CD14-positive monocyte (primary cell): Measurements from ENCODE around the gene SLC35F3. TPM values are rescaled to one million over a fixed set of nuclear protein-coding genes. Genes with fewer than 3 reads are reported as not detected.
A peak's percentile ranks its signal among the peaks of the same experiment; 100 is the strongest.

Source experiments
- DNase-seq, 3 donors: peaks; one replicate each; pipeline ENCODE4 v3.0.0-alpha.2; 2011 to 2022
- H2AFZ ChIP-seq: 2 replicates; pipeline ENCODE4 v1.6.0; 2012; ENCODE audit warnings: mild to moderate bottlenecking, low read depth, low read length, inconsistent platforms; ENCODE audit not compliant: insufficient read depth, poor library complexity, severe bottlenecking
- H3K27ac ChIP-seq, 2 donors: 1 replicate in 1 of 2; 2 replicates in 1 of 2; pipeline ENCODE4 v1.5.1; 2012 to 2013; ENCODE audit warnings: low read length in 2 of 2, control low read depth in 1 of 2, inconsistent platforms in 1 of 2, low read depth in 1 of 2, mild to moderate bottlenecking in 1 of 2
- H3K27me3 ChIP-seq, 2 donors: one replicate each; pipeline versions ENCODE4 v1.6.0 to v1.6.1; 2011 to 2013; ENCODE audit warnings: low read length in 2 of 2; ENCODE audit not compliant: control insufficient read depth in 2 of 2, insufficient read depth in 2 of 2
- H3K36me3 ChIP-seq, 2 donors: replicated peaks in 1 of 2; 1 replicate in 1 of 2; 2 replicates in 1 of 2; pipeline versions ENCODE4 v1.5.1 to v1.6.1; 2012 to 2013; ENCODE audit warnings: low read length in 2 of 2, control low read depth in 1 of 2, inconsistent platforms in 1 of 2, mild to moderate bottlenecking in 1 of 2; ENCODE audit not compliant: insufficient read depth in 2 of 2, control insufficient read depth in 1 of 2
- H3K4me1 ChIP-seq, 2 donors: 1 replicate in 1 of 2; 2 replicates in 1 of 2; pipeline versions ENCODE4 v1.5.1 to v1.6.1; 2012 to 2013; ENCODE audit warnings: low read length in 2 of 2, control low read depth in 1 of 2, inconsistent platforms in 1 of 2, mild to moderate bottlenecking in 1 of 2, moderate library complexity in 1 of 2; ENCODE audit not compliant: insufficient read depth in 2 of 2, control insufficient read depth in 1 of 2
- H3K4me2 ChIP-seq: replicated peaks from 2 replicates; pipeline ENCODE3; 2012; ENCODE audit warnings: low read length, moderate library complexity, mild to moderate bottlenecking; ENCODE audit not compliant: poor library complexity, severe bottlenecking; ENCODE audit errors: extremely low read depth
- H3K4me3 ChIP-seq, 3 experiments: fragments of 200-600 bp in 1 of 3; sonication (generic) in 1 of 3; replicated peaks in 1 of 3; 1 replicate in 2 of 3; 2 replicates in 1 of 3; pipeline ENCODE4 v1.5.1; 2011 to 2013; ENCODE audit warnings: low read length in 3 of 3, mild to moderate bottlenecking in 3 of 3, control low read depth in 2 of 3, low read depth in 2 of 3, inconsistent platforms in 1 of 3, moderate library complexity in 1 of 3
- H3K79me2 ChIP-seq: 2 replicates; pipeline ENCODE4 v1.6.0; 2012; ENCODE audit warnings: mild to moderate bottlenecking, control low read depth, inconsistent platforms, low read length, moderate library complexity; ENCODE audit not compliant: insufficient read depth
- H3K9ac ChIP-seq: 2 replicates; pipeline ENCODE4 v1.6.0; 2017; ENCODE audit warnings: low read length, mild to moderate bottlenecking; ENCODE audit not compliant: insufficient read depth, poor library complexity, severe bottlenecking
- H3K9me3 ChIP-seq, 2 donors: replicated peaks in 1 of 2; 1 replicate in 1 of 2; 2 replicates in 1 of 2; pipeline versions ENCODE4 v1.5.1 to v1.6.1; 2012 to 2013; ENCODE audit warnings: low read length in 2 of 2, control low read depth in 1 of 2; ENCODE audit not compliant: control insufficient read depth in 1 of 2, insufficient read depth in 1 of 2
- H4K20me1 ChIP-seq: 2 replicates; pipeline ENCODE4 v1.6.0; 2012; ENCODE audit warnings: mild to moderate bottlenecking, low read length, control low read depth, moderate library complexity; ENCODE audit not compliant: insufficient read depth
- H3K27ac Mint-ChIP-seq, 7 donors: one replicate each; pipeline ENCODE4 v1.8.0; 2020; ENCODE audit warnings: mild to moderate bottlenecking in 7 of 7, mixed read lengths in 7 of 7, moderate library complexity in 6 of 7, inconsistent platforms in 2 of 7
- H3K27me3 Mint-ChIP-seq, 3 donors: one replicate each; pipeline ENCODE4 v1.8.0; 2021 to 2022; ENCODE audit warnings: low read depth in 3 of 3, mild to moderate bottlenecking in 3 of 3, mixed read lengths in 3 of 3, moderate library complexity in 3 of 3, inconsistent platforms in 1 of 3
- H3K36me3 Mint-ChIP-seq, 2 donors: one replicate each; pipeline ENCODE4 v1.8.0; 2020; ENCODE audit warnings: mixed read lengths in 2 of 2, inconsistent platforms in 1 of 2, mild to moderate bottlenecking in 1 of 2
- H3K4me1 Mint-ChIP-seq: one replicate; pipeline ENCODE4 v1.8.0; 2020; ENCODE audit warnings: mild to moderate bottlenecking, mixed read lengths
- H3K4me3 Mint-ChIP-seq, 2 donors: one replicate each; pipeline ENCODE4 v1.8.0; 2020; ENCODE audit warnings: mild to moderate bottlenecking in 2 of 2, mixed read lengths in 2 of 2, moderate library complexity in 1 of 2
- H3K9me3 Mint-ChIP-seq, 7 donors: one replicate each; pipeline ENCODE4 v1.8.0; 2020 to 2022; ENCODE audit warnings: mixed read lengths in 7 of 7, mild to moderate bottlenecking in 6 of 7, moderate library complexity in 6 of 7, inconsistent platforms in 2 of 7
- CTCF ChIP-seq: fragments of 200-600 bp; IDR thresholded peaks from one replicate; pipeline ENCODE4 v1.8.0; 2022; ENCODE audit warnings: antibody characterized with exemption, mild to moderate bottlenecking
- WGBS: methylation state at CpG from one replicate; pipeline ENCODE4 v1.1.5; 2013; ENCODE audit warnings: missing lambda C conversion rate; ENCODE audit not compliant: insufficient coverage; 5-methylcytosine and 5-hydroxymethylcytosine counted together
- intact Hi-C, 2 donors: fragments of 100-400 bp; cut with micrococcal nuclease; formaldehyde crosslinking; loops; one replicate each; pipeline versions ENCODE4 v1.15.0 to v1.15.1; 2023
- polyA plus RNA-seq, 3 donors: library from polyadenylated mRNA; depleted of rRNA in 1 of 3; unstranded in 2 of 3; stranded (reverse) in 1 of 3; fragments of 300-500 nt in 2 of 3; fragments of >200 nt in 1 of 3; fragmentation: Illumina TruSeq in 2 of 3; gene quantifications; 1 replicate in 2 of 3; 2 replicates in 1 of 3; pipeline ENCODE4 v1.2.3, GENCODE V29; 2012 to 2021

The SLC35F3 gene
- polyA plus RNA-seq, 3 donors: 0.17 to 0.78 TPM; not detected in 1

DNA sequence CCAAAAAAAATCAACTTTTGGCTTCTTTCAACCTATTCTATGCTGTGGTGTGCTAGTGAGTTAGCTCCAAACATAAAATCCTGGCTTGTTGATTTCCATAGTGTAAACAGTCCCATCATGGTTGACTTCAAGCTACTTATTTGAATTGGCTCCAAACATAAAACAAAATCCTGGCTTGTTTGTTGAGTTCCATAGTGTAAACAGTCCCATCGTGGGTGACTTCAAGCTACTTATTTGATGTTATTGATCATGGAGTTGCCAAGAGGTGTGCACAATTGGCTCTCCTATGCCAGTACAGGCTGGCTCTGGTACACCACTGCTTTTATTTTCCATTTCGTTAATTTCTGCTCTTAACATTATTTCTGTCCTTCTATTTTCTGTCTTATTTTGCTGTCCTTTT, 466.9 kb downstream of the SLC35F3 start:
- Histone ChIP-seq H3K27ac (no peak overlapping the region), H3K79me2 (peaks cover 24% of the 10 kb centered on the region), H3K27me3 (no peaks in the 10 kb centered on the region), H3K4me2 (no peak overlapping the region), H3K36me3 (peaks cover 11 to 15% of the 10 kb centered on the region in 2 donors), H3K4me1 (peaks cover 17 to 30% of the 10 kb centered on the region in 2 donors), H2AFZ (no peak overlapping the region), H3K4me3 (no peak overlapping the region), H4K20me1 (no peaks in the 10 kb centered on the region), H3K9ac (no peak overlapping the region), H3K9me3 (no peaks in the 10 kb centered on the region)
- Mint-ChIP-seq H3K4me1 (peaks cover 29% of the 10 kb centered on the region), H3K27ac (no peak overlapping the region), H3K36me3 (peaks cover 12 to 13% of the 10 kb centered on the region in 2 donors), H3K4me3 (no peak overlapping the region), H3K27me3 (peaks cover 0 to 5% (median 0%) of the 10 kb centered on the region in 3 donors), H3K9me3 (no peaks in the 10 kb centered on the region)
- 86% methylated on average over 1 of the region's 2 CpGs for WGBS
- intact Hi-C loops: loop anchor here (5.0 kb wide), 1 partner anchor 44 kb away; no protein-coding TSS in a partner anchor
- DNase-seq: no peak
- TF ChIP-seq CTCF: no peak

- peaks cover 0 to 4% (median 0%) of the 10 kb centered on the region in 3 donors for H3K27me3 Mint-ChIP-seq
- Histone ChIP-seq H3K4me2 (peak overlapping the region; percentile 87), H4K20me1 (no peaks in the 10 kb centered on the region), H3K79me2 (peaks cover 29% of the 10 kb centered on the region), H3K9ac (peak overlapping the region; percentile 90), H3K27ac (peak overlapping the region in 1 of 2 donors; percentile 98), H3K4me3 (peak overlapping the region; percentile 91 to 93 (median 92)), H3K27me3 (no peaks in the 10 kb centered on the region), H3K36me3 (peaks cover 18 to 23% of the 10 kb centered on the region in 2 donors), H2AFZ (peak overlapping the region; percentile 90), H3K4me1 (peaks cover 17 to 30% of the 10 kb centered on the region in 2 donors), H3K9me3 (no peaks in the 10 kb centered on the region)
- peak in 1 of 3 donors; percentile 33 for DNase-seq
- intact Hi-C loops: loop anchor here (5.0 kb wide), 1 partner anchor 45 kb away; no protein-coding TSS in a partner anchor
- TF ChIP-seq CTCF: no peak
- 27% methylated on average over 2 of the region's 9 CpGs for WGBS
- peaks cover 19 to 21% of the 10 kb centered on the region in 2 donors for H3K36me3 Mint-ChIP-seq
- peak overlapping the region; percentile 90 to 98 for H3K4me3 Mint-ChIP-seq
- peaks cover 29% of the 10 kb centered on the region for H3K4me1 Mint-ChIP-seq
- peak overlapping the region in 6 of 7 donors; percentile 98 to 99 (median 99) for H3K27ac Mint-ChIP-seq
- H3K9me3 Mint-ChIP-seq: peaks cover 0 to 2% (median 0%) of the 10 kb centered on the region in 7 donors
Measured at GRCh38 chr1:234372011-234372757, 467.7 kb downstream of the SLC35F3 start.
